Caki2 (cell line): ENCODE data around the gene UBL4B. TPM values are rescaled to one million over a fixed set of nuclear protein-coding genes. Genes with fewer than 3 reads are reported as not detected.
"Not testable (repeated sequence)": the region's sequence is repeated elsewhere in the genome, so short reads cannot be mapped to it uniquely, and the experiment has no call there.

ENCODE experiments used
- DNase-seq: peaks from one replicate; pipeline ENCODE4 v3.0.0-alpha.2; 2015; ENCODE audit warnings: low read depth
- in situ Hi-C: cut with HindIII; loops from 2 replicates; pipeline ENCODE4 v1.10.0; 2016; ENCODE audit warnings: low sequenced_read_pairs, low pct_unique_long_range_greater_than_20kb, mixed read lengths
- total RNA-seq: library from RNA; depleted of rRNA; stranded (reverse); fragments of >200 nt; shearing (Covaris generic); gene quantifications from 2 replicates; pipeline ENCODE4 v1.2.3, GENCODE V29; 2014; ENCODE audit warnings: low replicate concordance; rRNA removed

Gene UBL4B
- total RNA-seq: not detected in 2 replicates

- in situ Hi-C loops: no loop called here
- no peak for DNase-seq
Observed at GRCh38 chr1:110112143-110112542, at the start of gene UBL4B. Gene UBL4B, plus strand, starts transcription at chr1:110112443. Its CDS starts 92 bp downstream, at chr1:110112535.

DNA sequence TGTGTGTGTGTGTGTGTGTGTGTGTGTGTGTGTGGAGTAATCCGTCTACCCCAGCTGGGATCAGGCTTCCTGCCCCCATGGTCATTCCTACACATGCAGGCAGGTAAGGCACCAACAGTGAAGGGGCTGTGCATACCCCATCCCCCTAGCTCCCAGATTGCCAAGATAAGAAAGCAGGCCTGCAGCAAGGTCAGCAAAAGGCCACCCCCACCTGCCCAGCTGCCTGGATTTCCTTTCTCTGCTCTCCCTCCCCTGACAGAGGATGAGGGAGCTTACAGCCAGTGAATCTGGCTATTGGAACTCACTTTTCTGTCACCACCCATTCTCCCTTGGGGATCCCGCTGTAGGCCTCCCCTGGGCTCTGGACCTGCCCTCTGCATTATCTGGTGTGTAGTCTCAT lies 49.6 kb upstream of the UBL4B start:
- no peak for DNase-seq
- in situ Hi-C loops: no loop called here

DNA sequence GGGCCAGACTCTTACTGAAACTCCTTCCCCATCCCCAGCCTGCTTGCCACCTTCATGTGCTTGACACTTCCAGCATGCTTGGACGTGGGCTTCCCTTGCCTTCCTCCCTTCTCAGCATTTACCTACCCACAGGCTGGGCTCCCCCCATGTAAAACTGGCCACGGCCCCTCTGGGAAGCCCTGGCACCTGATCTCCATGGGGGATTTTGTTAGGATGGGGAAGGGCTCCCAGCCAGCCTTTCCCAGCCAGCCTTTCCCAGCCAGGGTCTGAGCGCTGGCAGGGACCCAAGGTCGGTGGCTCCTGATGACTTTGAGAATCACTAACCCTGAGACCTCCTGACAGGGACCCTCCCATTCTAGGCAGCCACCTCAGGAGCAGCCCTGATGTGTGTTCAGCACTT lies 48.5 kb upstream of the UBL4B start:
- in situ Hi-C loops: no loop called here
- DNase-seq: no peak

GRCh38 chr1:110064576-110065337 lies 47.5 kb upstream of the UBL4B start:
- DNase-seq: no peak
- in situ Hi-C loops: no loop called here

DNA sequence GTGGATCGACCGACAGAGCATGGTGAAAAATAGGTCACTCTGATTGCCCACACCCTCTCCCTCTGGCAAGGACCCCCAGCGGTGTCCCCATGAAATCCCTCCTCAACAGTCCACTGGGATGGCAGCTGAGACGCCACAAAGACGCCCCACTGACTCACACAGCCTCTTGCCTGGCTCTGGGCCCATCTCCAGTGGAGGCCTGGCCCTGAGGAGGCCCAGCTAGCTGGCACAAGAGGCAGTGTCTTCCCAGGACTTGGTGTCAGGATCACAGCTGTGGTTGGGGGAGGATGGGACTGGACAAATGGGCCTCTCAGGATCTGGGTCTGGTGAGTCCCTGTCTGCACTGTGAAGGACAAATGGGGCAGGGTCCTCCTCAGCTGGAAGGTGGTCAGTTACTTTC lies 46.4 kb upstream of the UBL4B start:
- in situ Hi-C loops: no loop called here

DNA sequence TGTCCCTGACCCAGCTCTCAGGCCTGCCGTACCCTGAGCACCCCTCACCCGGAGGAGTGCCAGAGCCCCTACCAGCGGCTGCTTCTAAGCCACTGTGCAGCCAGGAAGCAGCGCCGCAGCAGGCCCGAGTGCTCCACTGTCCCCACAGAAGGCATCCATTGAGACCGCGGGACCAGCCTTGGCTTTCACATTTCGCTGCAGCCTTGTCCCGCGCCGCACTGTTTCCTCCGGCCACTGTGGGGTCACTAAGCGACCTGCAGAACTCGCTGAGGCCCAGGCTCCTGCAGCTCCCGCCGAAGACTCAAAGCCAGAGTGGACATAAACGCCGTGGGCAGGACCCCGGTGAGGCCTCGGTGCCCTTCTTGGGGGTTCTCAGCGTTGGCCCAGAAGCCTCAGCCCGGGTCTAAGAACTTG lies 44.8 kb upstream of the UBL4B start:
- DNase-seq: no peak
- in situ Hi-C loops: no loop called here

More for the DNA sequence above, 46.4 kb upstream of the UBL4B start:
- DNase-seq: no peak

- DNase-seq: no peak
- in situ Hi-C loops: no loop called here
Observed at GRCh38 chr1:110067893-110068645, 44.2 kb upstream of the UBL4B start.

- in situ Hi-C loops: no loop called here
- no peak for DNase-seq
Observed at GRCh38 chr1:110068646-110069403, 43.4 kb upstream of the UBL4B start.

DNA sequence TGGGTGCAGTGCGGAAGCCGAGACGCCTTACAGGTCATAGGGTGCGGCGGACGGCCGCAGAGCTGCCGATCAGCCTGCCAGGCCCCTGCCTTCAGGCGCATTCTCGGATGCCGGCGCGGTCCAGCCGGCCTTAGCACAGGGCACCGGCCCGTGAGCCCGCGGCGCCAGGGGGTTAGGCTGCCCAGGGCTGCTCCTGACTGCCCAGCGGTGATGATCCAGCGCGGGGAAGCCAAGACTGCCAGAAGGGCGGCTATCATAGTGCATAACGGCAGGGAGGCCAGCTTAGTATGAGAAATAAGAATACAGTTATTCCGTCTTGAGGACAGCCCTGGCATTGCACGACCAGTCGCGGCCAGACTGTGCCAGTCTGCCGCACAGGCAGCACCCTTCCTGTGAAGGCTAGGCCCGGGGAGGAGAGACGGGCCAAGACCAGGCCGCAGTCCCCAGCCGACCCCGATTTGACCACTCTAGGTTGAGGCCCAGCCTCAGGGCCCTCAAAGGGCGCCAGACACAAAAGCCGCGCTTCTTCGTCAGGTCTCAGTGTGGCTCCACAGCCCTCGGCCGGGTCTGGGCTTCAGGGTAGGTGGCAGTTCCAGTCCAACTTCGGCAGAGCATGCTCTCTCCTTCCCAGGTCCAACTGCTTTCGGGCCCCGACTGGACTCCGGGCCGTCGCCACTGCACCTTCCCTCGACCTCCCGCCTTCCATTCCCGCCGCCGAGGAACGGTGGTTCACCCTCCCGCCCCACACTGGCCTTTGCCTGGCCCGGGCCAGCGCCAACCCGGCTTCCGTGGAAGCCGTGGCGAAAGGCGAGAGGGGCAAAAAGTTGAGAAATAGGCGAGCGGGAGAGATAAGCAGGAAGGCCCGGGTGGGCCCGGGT lies 42.6 kb upstream of the UBL4B start:
- DNase-seq: no peak
- in situ Hi-C loops: no loop called here

GRCh38 chr1:110070282-110070669 lies 42.0 kb upstream of the UBL4B start:
- no peak for DNase-seq
- in situ Hi-C loops: no loop called here

DNA sequence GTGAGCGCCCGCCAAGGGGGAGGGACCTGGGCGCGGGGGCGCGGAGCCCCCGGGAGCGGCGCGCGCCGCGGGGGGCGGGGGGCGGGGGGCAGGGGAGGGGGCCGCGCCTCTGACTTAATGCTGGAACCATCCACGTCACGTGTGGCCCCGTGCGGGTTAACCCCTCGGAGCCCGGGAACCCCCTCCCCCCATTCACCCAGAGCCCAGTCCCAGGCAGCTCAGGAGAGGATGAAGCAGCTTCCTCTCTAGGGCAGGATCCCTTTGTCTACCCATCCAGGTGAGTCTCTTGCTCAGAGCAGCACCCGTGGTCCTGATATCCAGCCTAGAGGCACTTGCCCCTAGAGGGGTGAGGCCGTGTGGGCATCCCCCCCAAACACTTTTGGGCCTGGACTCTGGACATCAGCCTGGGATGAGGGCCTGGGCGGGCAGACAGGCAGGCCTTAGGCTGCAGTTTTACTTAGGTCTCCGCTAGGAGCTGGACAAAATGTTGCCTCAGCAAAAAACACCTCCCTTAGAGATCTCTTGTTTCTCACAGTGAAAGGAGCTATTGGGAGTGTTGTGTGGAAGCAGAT lies 41.5 kb upstream of the UBL4B start, which contains the start of gene ALX3:
Gene ALX3 (minus strand): TSS at position 2 of the 572 bp plus-strand sequence. CDS start 60 bp downstream, outside the sequence.
- in situ Hi-C loops: no loop called here
- DNase-seq: no peak

DNA sequence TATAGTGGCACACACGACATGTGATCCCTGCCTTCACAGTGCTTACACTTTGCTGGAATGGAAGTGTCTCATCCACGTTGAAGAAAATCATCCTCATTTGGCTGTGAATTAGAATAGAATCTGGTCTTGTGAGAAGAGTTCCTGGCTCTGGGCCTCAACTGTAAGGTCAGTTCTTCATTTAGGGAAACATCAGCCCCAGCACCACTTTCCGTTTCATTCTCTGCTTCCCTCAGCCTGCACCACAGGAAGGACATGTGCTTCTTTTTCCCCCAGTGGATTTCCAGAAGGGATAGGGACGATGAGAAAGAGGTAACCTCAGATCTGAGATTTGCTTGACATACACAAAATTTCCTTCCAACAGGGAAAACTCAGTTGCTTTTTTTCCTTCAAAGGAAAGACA lies 38.1 kb upstream of the UBL4B start:
- in situ Hi-C loops: no loop called here
- no peak for DNase-seq

GRCh38 chr1:110076789-110077500 lies 35.3 kb upstream of the UBL4B start:
- in situ Hi-C loops: no loop called here
- DNase-seq: no peak

GRCh38 chr1:110079995-110080394 lies 32.2 kb upstream of the UBL4B start:
- in situ Hi-C loops, DNase-seq: not testable (repeated sequence)

- in situ Hi-C loops: no loop called here
- no peak for DNase-seq
Observed at GRCh38 chr1:110081061-110081460, 31.2 kb upstream of the UBL4B start.

DNA sequence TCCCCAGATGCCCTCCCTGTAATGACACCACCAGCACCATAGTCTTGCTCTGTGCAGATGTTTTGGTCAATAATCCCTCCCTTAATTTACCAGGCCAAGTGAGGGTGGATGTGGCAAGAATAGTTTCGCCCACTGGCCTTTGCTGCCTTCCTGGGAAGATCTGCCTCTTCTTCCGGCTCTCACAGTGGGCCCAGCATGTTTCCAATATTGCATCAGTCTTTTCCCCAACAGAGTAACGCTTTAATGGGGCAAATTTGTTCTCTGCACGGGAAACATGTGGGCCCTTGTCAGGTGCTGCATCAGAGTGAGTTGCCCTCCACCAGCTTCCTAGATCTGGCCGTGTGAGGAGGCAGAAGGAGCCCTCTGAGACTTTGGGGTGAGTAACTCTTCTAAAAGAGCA lies 29.8 kb upstream of the UBL4B start:
- in situ Hi-C loops: no loop called here
- no peak for DNase-seq
